ENCODE measurements around the gene COPG2.

DNA sequence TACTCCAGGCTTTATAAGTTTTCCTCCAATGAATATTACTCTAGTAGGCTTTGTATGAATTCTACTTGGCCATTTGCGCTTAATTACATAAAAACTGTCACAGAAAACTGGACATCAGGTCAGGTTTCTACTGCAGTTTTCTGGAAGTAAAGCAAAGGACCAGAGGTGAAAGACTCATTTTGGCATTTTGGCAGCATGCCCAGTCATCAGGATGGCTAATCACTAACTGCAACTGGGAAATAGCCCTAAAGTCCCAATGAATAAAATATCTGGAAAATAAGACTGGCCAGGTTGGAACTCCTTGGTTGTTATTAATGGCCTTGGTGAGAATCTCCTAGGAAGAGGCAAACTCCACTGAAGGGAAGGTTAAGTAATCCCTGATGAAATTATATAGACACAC lies 75.5 kb downstream of the COPG2 start:
- TF ChIP-seq YY1 (IDR thresholded peaks at IDR 0.05; ENCODE audit: low read depth) (no peak), TAF1 (IDR thresholded peaks at IDR 0.05; ENCODE audit: low read depth) (no peak), NFIC (IDR thresholded peaks at IDR 0.05) (no peak), TEAD4 (IDR thresholded peaks at IDR 0.05) (no peak), CREB1 (IDR thresholded peaks at IDR 0.05; ENCODE audit: low read depth) (no peak), FOXM1 (IDR thresholded peaks at IDR 0.05; ENCODE audit: borderline replicate concordance, low read depth) (no peak), EP300 (IDR thresholded peaks at IDR 0.05; ENCODE audit: borderline replicate concordance) (no peak), EGR1 (IDR thresholded peaks at IDR 0.05) (no peak), CEBPB (IDR thresholded peaks at IDR 0.05) (no peak), RAD21 (IDR thresholded peaks at IDR 0.05; ENCODE audit: low read depth) (no peak), TCF12 (IDR thresholded peaks at IDR 0.05; ENCODE audit: low read depth) (no peak)
- TF ChIP-seq, protein P1, sequence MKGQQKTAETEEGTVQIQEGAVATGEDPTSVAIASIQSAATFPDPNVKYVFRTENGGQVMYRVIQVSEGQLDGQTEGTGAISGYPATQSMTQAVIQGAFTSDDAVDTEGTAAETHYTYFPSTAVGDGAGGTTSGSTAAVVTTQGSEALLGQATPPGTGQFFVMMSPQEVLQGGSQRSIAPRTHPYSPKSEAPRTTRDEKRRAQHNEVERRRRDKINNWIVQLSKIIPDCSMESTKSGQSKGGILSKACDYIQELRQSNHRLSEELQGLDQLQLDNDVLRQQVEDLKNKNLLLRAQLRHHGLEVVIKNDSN (IDR thresholded peaks at IDR 0.05): no peak
- TF ChIP-seq, protein P2, sequence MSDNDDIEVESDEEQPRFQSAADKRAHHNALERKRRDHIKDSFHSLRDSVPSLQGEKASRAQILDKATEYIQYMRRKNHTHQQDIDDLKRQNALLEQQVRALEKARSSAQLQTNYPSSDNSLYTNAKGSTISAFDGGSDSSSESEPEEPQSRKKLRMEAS (IDR thresholded peaks at IDR 0.05): no peak
- TF ChIP-seq, protein P3, sequence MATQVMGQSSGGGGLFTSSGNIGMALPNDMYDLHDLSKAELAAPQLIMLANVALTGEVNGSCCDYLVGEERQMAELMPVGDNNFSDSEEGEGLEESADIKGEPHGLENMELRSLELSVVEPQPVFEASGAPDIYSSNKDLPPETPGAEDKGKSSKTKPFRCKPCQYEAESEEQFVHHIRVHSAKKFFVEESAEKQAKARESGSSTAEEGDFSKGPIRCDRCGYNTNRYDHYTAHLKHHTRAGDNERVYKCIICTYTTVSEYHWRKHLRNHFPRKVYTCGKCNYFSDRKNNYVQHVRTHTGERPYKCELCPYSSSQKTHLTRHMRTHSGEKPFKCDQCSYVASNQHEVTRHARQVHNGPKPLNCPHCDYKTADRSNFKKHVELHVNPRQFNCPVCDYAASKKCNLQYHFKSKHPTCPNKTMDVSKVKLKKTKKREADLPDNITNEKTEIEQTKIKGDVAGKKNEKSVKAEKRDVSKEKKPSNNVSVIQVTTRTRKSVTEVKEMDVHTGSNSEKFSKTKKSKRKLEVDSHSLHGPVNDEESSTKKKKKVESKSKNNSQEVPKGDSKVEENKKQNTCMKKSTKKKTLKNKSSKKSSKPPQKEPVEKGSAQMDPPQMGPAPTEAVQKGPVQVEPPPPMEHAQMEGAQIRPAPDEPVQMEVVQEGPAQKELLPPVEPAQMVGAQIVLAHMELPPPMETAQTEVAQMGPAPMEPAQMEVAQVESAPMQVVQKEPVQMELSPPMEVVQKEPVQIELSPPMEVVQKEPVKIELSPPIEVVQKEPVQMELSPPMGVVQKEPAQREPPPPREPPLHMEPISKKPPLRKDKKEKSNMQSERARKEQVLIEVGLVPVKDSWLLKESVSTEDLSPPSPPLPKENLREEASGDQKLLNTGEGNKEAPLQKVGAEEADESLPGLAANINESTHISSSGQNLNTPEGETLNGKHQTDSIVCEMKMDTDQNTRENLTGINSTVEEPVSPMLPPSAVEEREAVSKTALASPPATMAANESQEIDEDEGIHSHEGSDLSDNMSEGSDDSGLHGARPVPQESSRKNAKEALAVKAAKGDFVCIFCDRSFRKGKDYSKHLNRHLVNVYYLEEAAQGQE (IDR thresholded peaks at IDR 0.05; ENCODE audit: low read depth): no peak

Data from Ishikawa (cell line).